ENCODE data around the gene VWA3A. TPM values are rescaled to one million over a fixed set of nuclear protein-coding genes. Genes with fewer than 3 reads are reported as not detected.

The VWA3A gene
- total RNA-seq, 1 donor from 2014 or later, result 4.7 TPM

GRCh38 chr16:22093331-22093730, 990 bp downstream of the VWA3A start:
- DNase-seq (ENCODE audit: extremely low spot score, unreplicated experiment), result no peak

GRCh38 chr16:22093996-22094395, 1.7 kb downstream of the VWA3A start:
- TF ChIP-seq CTCF (conservative IDR thresholded peaks at IDR 0.05), result no peak
- Mint-ChIP-seq H3K36me3 (no peaks in the 10 kb centered on the region), H3K9me3 (no peaks in the 10 kb centered on the region), H3K4me3 (no peak overlapping the region), H3K27ac (no peak overlapping the region), H3K27me3 (peaks cover 9% of the 10 kb centered on the region), H3K4me1 (ENCODE audit: unreplicated experiment) (peaks cover 9% of the 10 kb centered on the region)
- DNase-seq (ENCODE audit: extremely low spot score, unreplicated experiment), result no peak

More at GRCh38 chr16:22093331-22093730, 990 bp downstream of the VWA3A start:
- no peaks in the 10 kb centered on the region for H3K36me3 Mint-ChIP-seq
- no peaks in the 10 kb centered on the region for H3K9me3 Mint-ChIP-seq
- peaks cover 9% of the 10 kb centered on the region for H3K4me1 Mint-ChIP-seq (ENCODE audit: unreplicated experiment)
- no peak overlapping the region for H3K27ac Mint-ChIP-seq
- H3K27me3 Mint-ChIP-seq, result peaks cover 5% of the 10 kb centered on the region
- no peak overlapping the region for H3K4me3 Mint-ChIP-seq
- TF ChIP-seq CTCF (conservative IDR thresholded peaks at IDR 0.05), result no peak

GRCh38 chr16:22098405-22099255, 6.3 kb downstream of the VWA3A start:
- Mint-ChIP-seq H3K4me3 (no peak overlapping the region), H3K27ac (no peak overlapping the region), H3K9me3 (no peaks in the 10 kb centered on the region), H3K27me3 (peaks cover 12% of the 10 kb centered on the region), H3K4me1 (ENCODE audit: unreplicated experiment) (no peaks in the 10 kb centered on the region), H3K36me3 (no peaks in the 10 kb centered on the region)
- DNase-seq (ENCODE audit: extremely low spot score, unreplicated experiment), result no peak
- TF ChIP-seq CTCF (conservative IDR thresholded peaks at IDR 0.05), result peak; percentile 76

DNA sequence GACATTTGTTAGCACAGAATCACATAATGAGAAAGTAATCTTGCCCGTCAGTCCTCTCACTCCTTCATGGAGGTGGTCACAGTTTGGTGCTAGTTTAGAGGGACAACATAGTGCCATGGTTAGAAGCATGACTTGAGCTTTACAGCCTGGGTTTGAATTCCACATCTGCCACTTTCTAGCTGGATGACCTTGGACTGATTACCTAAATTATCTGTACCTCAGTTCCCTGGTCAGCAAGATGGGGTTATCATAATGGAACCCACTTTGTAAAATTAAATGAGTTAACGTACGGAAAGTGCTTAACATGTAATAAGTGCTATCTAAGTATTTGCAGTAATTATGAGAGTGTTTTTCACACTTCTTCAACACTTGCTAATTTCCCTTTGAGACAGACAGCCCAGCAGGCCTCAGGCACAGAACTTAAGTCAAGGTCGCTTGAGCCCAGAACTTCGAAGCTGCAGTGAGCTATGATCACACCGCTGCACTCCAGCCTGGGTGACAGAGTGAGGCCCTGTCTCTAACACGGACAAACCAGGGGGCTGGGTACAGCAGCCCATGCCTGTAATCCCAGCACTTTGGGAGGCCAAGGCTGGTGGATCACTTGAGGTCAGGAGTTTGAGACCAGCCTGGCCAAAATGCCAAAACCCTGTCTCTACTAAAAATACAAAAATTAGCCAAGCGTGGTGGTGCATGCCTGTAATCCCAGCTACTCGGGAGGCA, 7.1 kb downstream of the VWA3A start:
- Mint-ChIP-seq H3K36me3 (no peaks in the 10 kb centered on the region), H3K27ac (no peak overlapping the region), H3K4me1 (ENCODE audit: unreplicated experiment) (no peaks in the 10 kb centered on the region), H3K27me3 (peaks cover 12% of the 10 kb centered on the region), H3K9me3 (no peaks in the 10 kb centered on the region), H3K4me3 (no peak overlapping the region)
- DNase-seq (ENCODE audit: extremely low spot score, unreplicated experiment), result no peak
- peak; percentile 9 for TF ChIP-seq CTCF (conservative IDR thresholded peaks at IDR 0.05)

DNA sequence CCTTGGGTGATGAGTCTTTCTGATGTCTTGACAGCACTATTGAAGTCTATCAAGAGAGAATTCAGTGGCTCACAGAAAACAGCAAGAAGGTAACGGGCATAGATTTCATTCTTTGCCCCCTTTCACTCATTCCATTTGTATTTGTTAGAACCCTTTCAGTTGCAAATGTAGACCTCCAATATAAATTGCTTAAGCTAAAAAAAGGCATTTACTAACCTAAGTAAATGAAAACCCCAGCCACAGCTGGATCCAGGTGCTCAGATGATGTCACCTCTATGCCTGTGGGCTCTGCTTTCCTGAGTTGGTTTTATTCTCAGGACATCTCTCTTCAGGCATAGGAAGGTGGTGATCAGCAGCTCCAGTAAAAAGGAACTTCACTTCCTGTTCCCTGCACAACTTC, 11.1 kb downstream of the VWA3A start:
- no peak overlapping the region for H3K27ac Mint-ChIP-seq
- no peak overlapping the region for H3K4me3 Mint-ChIP-seq
- H3K27me3 Mint-ChIP-seq, result peaks cover 24% of the 10 kb centered on the region
- H3K9me3 Mint-ChIP-seq, result no peaks in the 10 kb centered on the region
- no peaks in the 10 kb centered on the region for H3K36me3 Mint-ChIP-seq
- TF ChIP-seq CTCF (conservative IDR thresholded peaks at IDR 0.05), result no peak
- no peak for DNase-seq (ENCODE audit: extremely low spot score, unreplicated experiment)
- H3K4me1 Mint-ChIP-seq (ENCODE audit: unreplicated experiment), result no peaks in the 10 kb centered on the region
